T-helper 17 cell (primary cell): ENCODE results near the gene GRID1. TPM values are rescaled to one million over a fixed set of nuclear protein-coding genes. Genes with fewer than 3 reads are reported as not detected.

ENCODE experiments used
- ATAC-seq: fragments of 150-1000 bp; cut with Tn5 transposase; 2 replicates; pipeline ENCODE4 v1.10.0; 2021; ENCODE audit warnings: mild to moderate bottlenecking, moderate library complexity
- DNase-seq, 3 donors: peaks; one replicate each; pipeline versions ENCODE4 v3.0.0 to v3.0.0-alpha.2; 2020 to 2021
- H3K9me3 ChIP-seq: one replicate; pipeline ENCODE4 v1.7.0; 2013; ENCODE audit warnings: low read length, mild to moderate bottlenecking; ENCODE audit not compliant: control insufficient read depth, poor library complexity, severe bottlenecking
- H3K27ac Mint-ChIP-seq: one replicate; pipeline ENCODE4 v1.8.0; 2022; ENCODE audit warnings: mild to moderate bottlenecking, moderate library complexity, mixed read lengths
- H3K27me3 Mint-ChIP-seq: one replicate; pipeline ENCODE4 v1.8.0; 2022; ENCODE audit warnings: mixed read lengths
- H3K36me3 Mint-ChIP-seq: one replicate; pipeline ENCODE4 v1.8.0; 2022; ENCODE audit warnings: low read depth, mixed read lengths
- H3K4me1 Mint-ChIP-seq: one replicate; pipeline ENCODE4 v1.8.0; 2022; ENCODE audit warnings: mild to moderate bottlenecking, mixed read lengths
- H3K4me3 Mint-ChIP-seq: one replicate; pipeline ENCODE4 v1.8.0; 2022; ENCODE audit warnings: mild to moderate bottlenecking, moderate library complexity, mixed read lengths
- total RNA-seq, 4 donors: library from RNA in 2 of 4; stranded (reverse) in 2 of 4; gene quantifications; one replicate each; pipeline ENCODE4 v1.2.3 and lab custom pipeline; 2022 to 2026

Gene GRID1
- total RNA-seq, 2 donors from 2014 or later, result not detected

DNA sequence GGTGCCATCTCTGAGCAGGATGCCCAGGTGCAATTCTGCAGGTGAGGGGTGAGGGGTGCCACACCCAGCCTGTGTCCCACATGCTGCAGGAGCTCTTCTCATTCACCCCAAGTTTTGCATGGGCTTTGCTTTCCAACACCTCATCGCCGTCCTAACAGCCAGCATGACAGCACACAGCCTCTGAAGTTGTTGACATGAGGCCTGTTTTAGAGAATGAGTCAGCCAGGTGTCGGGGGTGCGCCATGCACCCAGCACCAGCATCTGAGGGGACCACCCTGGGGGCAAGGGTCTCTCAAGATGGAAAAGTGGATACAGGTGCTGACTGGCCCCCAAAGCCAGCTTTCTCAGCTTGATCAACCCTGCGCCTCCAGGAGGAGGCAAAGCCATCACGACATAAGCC, 146.0 kb downstream of the GRID1 start:
- peaks cover 6% of the 10 kb centered on the region for H3K4me1 Mint-ChIP-seq
- H3K27ac Mint-ChIP-seq, result no peak overlapping the region
- ATAC-seq, result no peak

GRCh38 chr10:86219271-86219670, 147.3 kb downstream of the GRID1 start:
- DNase-seq (no peak), ATAC-seq (no peak)
- Mint-ChIP-seq H3K27me3 (peaks cover 48% of the 10 kb centered on the region), H3K4me3 (no peak overlapping the region), H3K27ac (no peak overlapping the region), H3K36me3 (no peaks in the 10 kb centered on the region), H3K4me1 (no peaks in the 10 kb centered on the region)
- no peaks in the 10 kb centered on the region for H3K9me3 ChIP-seq

More for the DNA sequence above, 146.0 kb downstream of the GRID1 start:
- Mint-ChIP-seq H3K27me3 (peaks cover 50% of the 10 kb centered on the region), H3K4me3 (no peak overlapping the region), H3K36me3 (no peaks in the 10 kb centered on the region)
- H3K9me3 ChIP-seq, result no peaks in the 10 kb centered on the region
- DNase-seq, result no peak

DNA sequence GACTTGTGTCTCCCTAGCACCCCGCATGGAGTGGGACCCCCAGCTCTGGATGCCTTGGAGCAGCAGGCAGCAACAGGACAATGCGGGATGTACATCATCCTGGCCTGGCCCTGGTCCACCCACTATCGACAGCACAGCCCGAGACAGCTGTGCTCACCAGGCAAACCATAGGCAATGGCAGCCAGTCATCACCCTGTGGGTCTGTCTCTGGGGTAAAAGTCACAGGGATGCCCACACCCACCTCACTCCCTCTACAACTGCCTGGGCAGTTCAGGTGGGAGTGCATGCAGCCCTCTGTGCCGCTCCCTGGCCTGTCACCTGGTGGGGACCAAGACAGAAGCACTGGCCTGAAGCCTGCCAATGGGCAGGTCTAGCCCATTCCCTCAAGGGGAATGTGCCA, 147.8 kb downstream of the GRID1 start:
- no peak overlapping the region for H3K4me3 Mint-ChIP-seq
- H3K27me3 Mint-ChIP-seq, result peaks cover 51% of the 10 kb centered on the region
- no peaks in the 10 kb centered on the region for H3K9me3 ChIP-seq
- H3K4me1 Mint-ChIP-seq, result no peaks in the 10 kb centered on the region
- no peak overlapping the region for H3K27ac Mint-ChIP-seq
- no peak for ATAC-seq
- H3K36me3 Mint-ChIP-seq, result no peaks in the 10 kb centered on the region
- no peak for DNase-seq

DNA sequence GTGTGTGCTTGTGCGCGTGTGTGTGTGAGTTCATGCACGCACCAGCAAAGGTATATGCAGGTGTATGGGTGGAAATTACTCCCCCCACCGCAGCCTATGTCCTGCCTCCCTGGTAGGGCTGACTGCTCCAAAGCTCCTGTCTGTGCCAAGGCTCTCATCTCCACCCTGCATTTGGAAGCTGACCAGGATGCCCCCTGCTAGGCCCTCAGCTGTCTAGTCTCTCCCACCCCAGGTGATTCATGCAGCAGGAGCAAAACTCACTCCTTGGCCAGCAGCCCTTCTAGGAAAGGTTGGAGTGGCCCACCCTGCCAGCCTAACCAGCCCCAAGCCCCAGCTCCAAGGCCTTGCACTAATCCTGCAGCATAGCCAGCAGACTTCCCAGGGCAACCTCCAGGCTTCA, 148.4 kb downstream of the GRID1 start:
- H3K36me3 Mint-ChIP-seq, result no peaks in the 10 kb centered on the region
- DNase-seq, result no peak
- no peaks in the 10 kb centered on the region for H3K4me1 Mint-ChIP-seq
- H3K27ac Mint-ChIP-seq, result no peak overlapping the region
- no peak overlapping the region for H3K4me3 Mint-ChIP-seq
- no peaks in the 10 kb centered on the region for H3K9me3 ChIP-seq
- H3K27me3 Mint-ChIP-seq, result peaks cover 53% of the 10 kb centered on the region
- no peak for ATAC-seq

- ATAC-seq, result no peak
- Mint-ChIP-seq H3K4me1 (no peaks in the 10 kb centered on the region), H3K36me3 (no peaks in the 10 kb centered on the region), H3K27ac (no peak overlapping the region), H3K27me3 (peaks cover 57% of the 10 kb centered on the region), H3K4me3 (no peak overlapping the region)
- no peak for DNase-seq
- no peaks in the 10 kb centered on the region for H3K9me3 ChIP-seq
These were observed 149.1 kb downstream of the GRID1 start for GRCh38 chr10:86217371-86218080.

DNA sequence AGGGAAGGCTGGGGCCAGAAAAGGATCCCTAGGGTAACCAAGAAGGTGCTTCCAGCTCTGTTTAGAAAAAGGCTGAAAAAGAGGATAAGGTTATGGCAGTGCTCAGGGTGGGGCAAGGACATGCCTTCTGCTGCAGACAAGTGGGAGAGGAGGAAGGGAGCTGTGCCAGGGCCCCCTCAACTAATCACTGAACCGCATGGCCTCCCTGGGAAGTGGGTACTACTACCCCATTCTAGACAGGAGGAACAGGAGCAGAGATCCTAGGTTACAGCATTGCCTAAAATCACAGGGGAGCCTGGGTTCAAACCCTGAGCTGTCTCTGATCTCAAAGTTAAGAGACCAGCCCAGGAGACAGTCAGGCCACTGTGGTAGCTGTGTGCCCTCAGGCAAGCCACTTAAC, 149.7 kb downstream of the GRID1 start:
- no peaks in the 10 kb centered on the region for H3K9me3 ChIP-seq
- DNase-seq, result no peak
- Mint-ChIP-seq H3K36me3 (no peaks in the 10 kb centered on the region), H3K4me3 (no peak overlapping the region), H3K27me3 (peaks cover 57% of the 10 kb centered on the region), H3K27ac (no peak overlapping the region), H3K4me1 (no peaks in the 10 kb centered on the region)
- no peak for ATAC-seq

- no peak for ATAC-seq
- H3K27me3 Mint-ChIP-seq, result peaks cover 56% of the 10 kb centered on the region
These were observed 150.9 kb downstream of the GRID1 start for GRCh38 chr10:86215712-86216111.

DNA sequence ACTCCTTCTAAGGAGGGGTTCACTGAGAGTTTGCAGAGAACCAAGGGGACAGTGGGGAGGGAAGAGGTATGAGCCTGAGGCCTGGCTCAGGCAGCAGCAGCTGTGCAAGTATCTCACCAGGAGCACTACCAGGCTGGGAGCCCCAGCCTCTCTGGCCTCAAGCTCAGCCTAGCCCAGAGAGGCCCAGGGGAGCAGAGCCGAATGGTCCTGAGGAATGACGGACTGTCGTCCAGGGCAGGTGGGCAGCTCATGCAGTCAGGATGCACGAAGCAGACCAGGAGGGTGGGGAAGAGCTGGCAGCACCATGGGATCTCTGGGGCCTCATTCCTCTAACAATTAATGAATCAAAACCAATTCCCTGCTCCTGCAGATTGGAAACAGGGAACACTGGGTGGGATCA, 151.5 kb downstream of the GRID1 start:
- no peaks in the 10 kb centered on the region for H3K36me3 Mint-ChIP-seq
- H3K4me1 Mint-ChIP-seq, result no peaks in the 10 kb centered on the region
- no peaks in the 10 kb centered on the region for H3K9me3 ChIP-seq
- no peak overlapping the region for H3K27ac Mint-ChIP-seq
- DNase-seq (no peak), ATAC-seq (no peak)
- peaks cover 55% of the 10 kb centered on the region for H3K27me3 Mint-ChIP-seq
- H3K4me3 Mint-ChIP-seq, result no peak overlapping the region

More at GRCh38 chr10:86215712-86216111, 150.9 kb downstream of the GRID1 start:
- Mint-ChIP-seq H3K4me3 (no peak overlapping the region), H3K36me3 (no peaks in the 10 kb centered on the region), H3K27ac (no peak overlapping the region), H3K4me1 (no peaks in the 10 kb centered on the region)
- DNase-seq, result no peak
- H3K9me3 ChIP-seq, result no peaks in the 10 kb centered on the region

DNA sequence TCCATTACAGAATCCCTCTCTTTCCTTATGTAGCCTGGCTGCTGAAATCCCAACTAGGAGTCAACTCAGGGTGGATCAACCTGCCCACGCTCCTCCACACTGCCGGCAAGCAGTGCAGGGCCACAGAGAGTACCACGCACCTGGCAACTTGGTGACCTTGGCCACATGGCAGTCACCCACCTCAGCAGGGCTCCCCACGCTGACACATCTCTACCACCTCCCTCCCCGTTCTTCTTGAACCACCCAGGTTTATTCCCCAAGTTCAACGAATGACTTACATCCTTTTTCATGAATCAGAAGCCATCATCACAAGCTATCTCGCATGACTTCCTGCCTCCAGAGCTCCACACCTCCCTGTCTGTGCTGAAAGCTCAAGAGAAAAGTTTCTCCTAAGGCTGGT, 153.4 kb downstream of the GRID1 start:
- H3K27ac Mint-ChIP-seq, result no peak overlapping the region
- H3K36me3 Mint-ChIP-seq, result no peaks in the 10 kb centered on the region
- peaks cover 40% of the 10 kb centered on the region for H3K27me3 Mint-ChIP-seq
- no peaks in the 10 kb centered on the region for H3K9me3 ChIP-seq
- ATAC-seq, result no peak
- H3K4me1 Mint-ChIP-seq, result no peaks in the 10 kb centered on the region
- no peak overlapping the region for H3K4me3 Mint-ChIP-seq
- no peak for DNase-seq

DNA sequence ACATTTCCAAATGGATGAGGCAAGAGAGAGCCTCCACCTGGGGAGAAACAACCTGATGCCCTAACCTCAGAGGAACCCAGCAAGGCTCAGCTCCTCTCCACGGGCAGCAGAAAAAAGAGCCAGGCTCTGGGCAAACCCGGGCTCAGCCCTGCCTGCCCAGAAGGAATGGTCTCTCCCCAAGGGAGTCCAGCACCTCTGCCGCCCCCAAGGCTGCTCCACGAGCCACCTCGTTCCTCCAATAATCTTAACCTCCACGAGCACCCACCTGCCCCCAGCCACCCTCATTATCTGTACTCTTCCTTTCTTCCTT, 154.2 kb downstream of the GRID1 start:
- Mint-ChIP-seq H3K4me3 (no peak overlapping the region), H3K36me3 (no peaks in the 10 kb centered on the region), H3K27ac (no peak overlapping the region), H3K27me3 (peaks cover 36% of the 10 kb centered on the region), H3K4me1 (no peaks in the 10 kb centered on the region)
- DNase-seq (no peak), ATAC-seq (no peak)
- H3K9me3 ChIP-seq, result no peaks in the 10 kb centered on the region

- no peak overlapping the region for H3K27ac Mint-ChIP-seq
- peaks cover 36% of the 10 kb centered on the region for H3K27me3 Mint-ChIP-seq
- no peak for ATAC-seq
- DNase-seq, result no peak
- no peaks in the 10 kb centered on the region for H3K9me3 ChIP-seq
- H3K36me3 Mint-ChIP-seq, result no peaks in the 10 kb centered on the region
- no peak overlapping the region for H3K4me3 Mint-ChIP-seq
- no peaks in the 10 kb centered on the region for H3K4me1 Mint-ChIP-seq
These were observed 154.8 kb downstream of the GRID1 start for GRCh38 chr10:86211691-86212390.

- H3K4me1 Mint-ChIP-seq, result no peaks in the 10 kb centered on the region
- no peaks in the 10 kb centered on the region for H3K36me3 Mint-ChIP-seq
- DNase-seq, result no peak
- H3K27ac Mint-ChIP-seq, result no peak overlapping the region
- H3K4me3 Mint-ChIP-seq, result no peak overlapping the region
- H3K27me3 Mint-ChIP-seq, result peaks cover 26% of the 10 kb centered on the region
- H3K9me3 ChIP-seq, result no peaks in the 10 kb centered on the region
- no peak for ATAC-seq
These were observed 156.2 kb downstream of the GRID1 start for GRCh38 chr10:86210416-86210815.

DNA sequence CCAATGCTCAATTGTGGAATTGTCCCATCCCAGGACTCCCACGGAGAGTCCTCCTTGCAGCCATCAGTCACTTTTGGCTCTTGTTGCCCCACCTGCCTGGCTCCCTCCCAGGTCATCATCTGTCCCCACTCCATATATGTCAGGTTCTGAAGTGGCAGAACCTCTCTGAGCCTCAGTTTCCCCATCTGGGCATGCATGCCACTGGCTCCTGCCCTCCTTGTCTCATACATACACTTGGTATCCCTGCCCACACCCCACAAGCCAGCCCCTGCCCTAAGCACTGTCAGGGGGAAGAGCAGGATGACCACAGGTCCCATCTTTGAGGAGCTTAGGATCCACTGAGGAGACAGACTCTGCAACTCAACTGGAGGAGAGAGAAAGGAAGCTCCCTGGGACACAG, 156.9 kb downstream of the GRID1 start:
- ATAC-seq (no peak), DNase-seq (no peak)
- no peaks in the 10 kb centered on the region for H3K36me3 Mint-ChIP-seq
- no peak overlapping the region for H3K27ac Mint-ChIP-seq
- no peaks in the 10 kb centered on the region for H3K9me3 ChIP-seq
- no peaks in the 10 kb centered on the region for H3K4me1 Mint-ChIP-seq
- H3K27me3 Mint-ChIP-seq, result peaks cover 22% of the 10 kb centered on the region
- no peak overlapping the region for H3K4me3 Mint-ChIP-seq

- H3K4me1 Mint-ChIP-seq, result no peaks in the 10 kb centered on the region
- H3K36me3 Mint-ChIP-seq, result no peaks in the 10 kb centered on the region
- no peaks in the 10 kb centered on the region for H3K9me3 ChIP-seq
- H3K27me3 Mint-ChIP-seq, result peaks cover 8% of the 10 kb centered on the region
- no peak for DNase-seq
- no peak overlapping the region for H3K4me3 Mint-ChIP-seq
- no peak for ATAC-seq
- no peak overlapping the region for H3K27ac Mint-ChIP-seq
These were observed 159.4 kb downstream of the GRID1 start for GRCh38 chr10:86207226-86207625.
